Endothelial cell of umbilical vein (primary cell): ENCODE data around the gene SMG9. TPM values are rescaled to one million over a fixed set of nuclear protein-coding genes. Genes with fewer than 3 reads are reported as not detected.

Source experiments
- BruUV-seq: library from RNA; stranded (reverse); fragments of 400-500 nt; replicated peaks from 2 replicates; lab custom pipeline; 2021; lab: Mats Ljungman, UMichigan
- CTCF ChIA-PET: fragments of 300-600, 350-600 bp; sonication (Branson Sonifier 250); formaldehyde crosslinking; loops from one replicate; lab custom pipeline; 2021; ENCODE audit warnings: antibody characterized with exemption, inconsistent platforms; lab: Charles Lee
- POLR2A ChIA-PET: fragments of 300-600, 350-600 bp; sonication (Branson Sonifier 250); formaldehyde crosslinking; loops from one replicate; lab custom pipeline; 2021; ENCODE audit warnings: antibody characterized with exemption, inconsistent platforms; lab: Charles Lee
- DNase-seq: peaks from one replicate; pipeline ENCODE4 v3.0.0-alpha.2; 2011; ENCODE audit warnings: low read depth, low spot score
- FAIRE-seq: peaks from 2 replicates; lab custom pipeline; 2011; peaks lifted over from hg19 to GRCh38; lab: Jason Lieb, UNC
- H2AFZ ChIP-seq: 2 replicates; pipeline ENCODE4 v1.6.0; 2012; ENCODE audit warnings: low read depth, low read length, control low read depth, inconsistent platforms
- H3K27ac ChIP-seq: 2 replicates; pipeline ENCODE4 v1.5.1; 2011; ENCODE audit warnings: low read depth, mild to moderate bottlenecking, control low read depth, low read length, moderate library complexity; ENCODE audit not compliant: insufficient read depth
- H3K27me3 ChIP-seq, 2 experiments: 2 replicates each; pipeline versions ENCODE4 v1.6.0 to v1.6.1; 2011; ENCODE audit warnings: low read length in 2 of 2, mixed read lengths in 1 of 2; ENCODE audit not compliant: control insufficient read depth in 2 of 2, insufficient read depth in 2 of 2
- H3K36me3 ChIP-seq, 2 experiments: 2 replicates in 1 of 2; 3 replicates in 1 of 2; pipeline ENCODE4 v1.5.1; 2011; ENCODE audit warnings: low read length in 2 of 2, mild to moderate bottlenecking in 1 of 2, moderate library complexity in 1 of 2; ENCODE audit not compliant: control insufficient read depth in 2 of 2, insufficient read depth in 2 of 2; ENCODE audit errors: extremely low read depth in 1 of 2
- H3K4me1 ChIP-seq: 3 replicates; pipeline ENCODE4 v1.5.1; 2011; ENCODE audit warnings: mild to moderate bottlenecking, low read length; ENCODE audit not compliant: control insufficient read depth, insufficient read depth; ENCODE audit errors: extremely low read depth
- H3K4me2 ChIP-seq: 2 replicates; pipeline ENCODE4 v1.6.1; 2011; ENCODE audit warnings: low read length, control low read depth, mixed read lengths; ENCODE audit not compliant: insufficient read depth
- H3K4me3 ChIP-seq, 3 experiments: fragments of 200-600 bp in 1 of 3; sonication (generic), shearing (Covaris generic) in 1 of 3; replicated peaks in 1 of 3; 2 replicates each; pipeline ENCODE4 v1.5.1; 2011 to 2016; ENCODE audit warnings: control low read depth in 3 of 3, low read length in 3 of 3, mild to moderate bottlenecking in 2 of 3, inconsistent platforms in 1 of 3, low read depth in 1 of 3, moderate library complexity in 1 of 3; ENCODE audit not compliant: insufficient read depth in 1 of 3
- H3K79me2 ChIP-seq: 2 replicates; pipeline ENCODE4 v1.6.0; 2012; ENCODE audit warnings: low read length, inconsistent platforms; ENCODE audit not compliant: control insufficient read depth, insufficient read depth
- H3K9ac ChIP-seq: replicated peaks from 2 replicates; pipeline ENCODE3; 2011; ENCODE audit warnings: low read length, control low read depth; ENCODE audit not compliant: insufficient read depth; ENCODE audit errors: extremely low read depth
- H3K9me1 ChIP-seq: replicated peaks from 3 replicates; pipeline ENCODE4 v1.6.0; 2011; ENCODE audit warnings: mild to moderate bottlenecking, low read length; ENCODE audit not compliant: control insufficient read depth, insufficient read depth; ENCODE audit errors: extremely low read depth
- H3K9me3 ChIP-seq: replicated peaks from 2 replicates; pipeline ENCODE4 v1.5.1; 2012; ENCODE audit warnings: low read length, inconsistent platforms; ENCODE audit not compliant: control insufficient read depth, insufficient read depth
- H4K20me1 ChIP-seq: replicated peaks from 2 replicates; pipeline ENCODE3; 2011; ENCODE audit warnings: mild to moderate bottlenecking, low read length; ENCODE audit not compliant: control insufficient read depth, insufficient read depth; ENCODE audit errors: extremely low read depth
- EZH2 ChIP-seq: IDR thresholded peaks from 2 replicates; pipeline ENCODE4 v1.6.1; 2012; ENCODE audit warnings: borderline replicate concordance, low read depth, mild to moderate bottlenecking, moderate library complexity, low read length, inconsistent platforms; ENCODE audit not compliant: severe bottlenecking
- FOS ChIP-seq: IDR thresholded peaks from 2 replicates; pipeline ENCODE4 v1.6.1; 2011; ENCODE audit warnings: mild to moderate bottlenecking, low read length, moderate library complexity, borderline replicate concordance; ENCODE audit not compliant: insufficient read depth
- GATA2 ChIP-seq: IDR thresholded peaks from 2 replicates; pipeline ENCODE4 v1.7.0; 2011; ENCODE audit warnings: low read depth, mild to moderate bottlenecking, moderate library complexity, mixed read lengths, low read length; ENCODE audit not compliant: insufficient read length, insufficient read depth
- JUN ChIP-seq: IDR thresholded peaks from 2 replicates; pipeline ENCODE4 v1.6.1; 2011; ENCODE audit warnings: borderline replicate concordance, low read depth; ENCODE audit not compliant: insufficient read length, insufficient read depth
- MYC ChIP-seq: IDR thresholded peaks from one replicate; pipeline ENCODE4 v1.6.1; 2011; ENCODE audit warnings: mild to moderate bottlenecking, low read depth, low read length
- POLR2A ChIP-seq: IDR thresholded peaks from 2 replicates; pipeline ENCODE4 v1.6.1; 2012; ENCODE audit warnings: low read depth, mild to moderate bottlenecking, control low read depth, low read length
- POLR2AphosphoS5 ChIP-seq: IDR thresholded peaks from 2 replicates; pipeline ENCODE4 v1.6.1; 2012; ENCODE audit warnings: low read depth, mild to moderate bottlenecking, control low read depth, low read length, moderate library complexity; ENCODE audit not compliant: insufficient read depth
- dilution Hi-C: fragments of 300-500 bp; cut with MboI; formaldehyde crosslinking; loops from one replicate; pipeline ENCODE4 v1.15.0; 2019; ENCODE audit warnings: low sequenced_read_pairs; ENCODE audit not compliant: extremely low pct_ligation_motif_present
- intact Hi-C: fragments of 100-400 bp; cut with micrococcal nuclease; formaldehyde crosslinking; loops from one replicate; pipeline ENCODE4 v1.10.0; 2022
- polyA plus RNA-seq, 4 experiments: library from polyadenylated mRNA; depleted of rRNA in 3 of 4; stranded (reverse) in 3 of 4; unstranded in 1 of 4; fragments of >200 nt; gene quantifications; 2 replicates each; pipeline versions ENCODE4 v1.2.1 to v1.2.3, GENCODE V29; 2011 to 2012; ENCODE audit warnings: missing spikeins in 1 of 4
- total RNA-seq: library from RNA; stranded (reverse); gene quantifications from 2 replicates; pipeline ENCODE4 v1.2.3, GENCODE V29; 2021
- TF ChIP-seq, protein P1 (sequence below): IDR thresholded peaks from 2 replicates; pipeline ENCODE4 v1.6.1; 2011; ENCODE audit not compliant: insufficient read depth, insufficient read length
- TF ChIP-seq, protein P2 (sequence below), 2 donors: IDR thresholded peaks; 1 replicate in 1 of 2; 2 replicates in 1 of 2; pipeline ENCODE4 v1.5.1; 2011; ENCODE audit warnings: low read length in 2 of 2, mild to moderate bottlenecking in 2 of 2, moderate library complexity in 2 of 2, control low read depth in 1 of 2, inconsistent platforms in 1 of 2, low read depth in 1 of 2; ENCODE audit not compliant: insufficient read depth in 1 of 2; ENCODE audit errors: extremely low read depth in 1 of 2

The SMG9 gene
- total and polyA plus RNA-seq, 2 donors (not counting 3 experiments of a cell fraction or from before 2014, with no cell fraction given) = 25.5 to 45.0 TPM

DNA sequence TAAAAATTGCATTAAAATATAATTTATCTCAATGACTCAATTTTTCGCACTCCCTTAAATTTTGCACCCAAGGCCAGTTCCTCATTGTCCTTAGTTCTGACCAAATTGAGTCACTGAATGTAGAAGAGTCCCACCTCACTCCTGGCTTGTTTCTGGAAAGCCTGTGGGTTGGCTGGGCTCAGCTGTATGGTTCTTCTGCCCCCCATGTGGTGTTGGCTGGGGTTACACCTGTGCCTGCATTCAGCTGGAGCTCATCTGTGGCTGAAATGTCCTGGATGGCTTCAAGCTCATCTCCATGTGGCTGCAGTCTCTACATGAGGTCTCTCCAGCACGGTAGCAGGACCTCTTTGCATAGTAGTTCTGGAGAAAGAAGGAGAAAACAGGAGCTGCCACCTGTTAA is 46.0 kb downstream of the SMG9 start:
- no peaks in the 10 kb centered on the region for H3K36me3 ChIP-seq
- dilution Hi-C loops (no loop called here), intact Hi-C loops (no loop called here)
- H3K9me3 ChIP-seq = no peaks in the 10 kb centered on the region
- DNase-seq (no peak), FAIRE-seq (no peak)
- H3K4me2 ChIP-seq = no peak overlapping the region
- no peak overlapping the region for H2AFZ ChIP-seq
- no peaks in the 10 kb centered on the region for H3K9me1 ChIP-seq
- TF ChIP-seq, protein P1, sequence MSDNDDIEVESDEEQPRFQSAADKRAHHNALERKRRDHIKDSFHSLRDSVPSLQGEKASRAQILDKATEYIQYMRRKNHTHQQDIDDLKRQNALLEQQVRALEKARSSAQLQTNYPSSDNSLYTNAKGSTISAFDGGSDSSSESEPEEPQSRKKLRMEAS = no peak
- TF ChIP-seq, protein P2, sequence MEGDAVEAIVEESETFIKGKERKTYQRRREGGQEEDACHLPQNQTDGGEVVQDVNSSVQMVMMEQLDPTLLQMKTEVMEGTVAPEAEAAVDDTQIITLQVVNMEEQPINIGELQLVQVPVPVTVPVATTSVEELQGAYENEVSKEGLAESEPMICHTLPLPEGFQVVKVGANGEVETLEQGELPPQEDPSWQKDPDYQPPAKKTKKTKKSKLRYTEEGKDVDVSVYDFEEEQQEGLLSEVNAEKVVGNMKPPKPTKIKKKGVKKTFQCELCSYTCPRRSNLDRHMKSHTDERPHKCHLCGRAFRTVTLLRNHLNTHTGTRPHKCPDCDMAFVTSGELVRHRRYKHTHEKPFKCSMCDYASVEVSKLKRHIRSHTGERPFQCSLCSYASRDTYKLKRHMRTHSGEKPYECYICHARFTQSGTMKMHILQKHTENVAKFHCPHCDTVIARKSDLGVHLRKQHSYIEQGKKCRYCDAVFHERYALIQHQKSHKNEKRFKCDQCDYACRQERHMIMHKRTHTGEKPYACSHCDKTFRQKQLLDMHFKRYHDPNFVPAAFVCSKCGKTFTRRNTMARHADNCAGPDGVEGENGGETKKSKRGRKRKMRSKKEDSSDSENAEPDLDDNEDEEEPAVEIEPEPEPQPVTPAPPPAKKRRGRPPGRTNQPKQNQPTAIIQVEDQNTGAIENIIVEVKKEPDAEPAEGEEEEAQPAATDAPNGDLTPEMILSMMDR (IDR thresholded peaks at IDR 0.05; ENCODE audit: extremely low read depth in 1 of 2, insufficient read depth in 1 of 2, low read depth in 1 of 2, low read length in 2 of 2) = no peak
- no peak for TF ChIP-seq JUN
- TF ChIP-seq EZH2 = no peak
- TF ChIP-seq FOS = no peak
- no peak for TF ChIP-seq POLR2A
- TF ChIP-seq GATA2 = no peak
- no peak for TF ChIP-seq MYC
- no peak for TF ChIP-seq POLR2AphosphoS5
- no peaks in the 10 kb centered on the region for H3K27me3 ChIP-seq
- H4K20me1 ChIP-seq = no peaks in the 10 kb centered on the region
- no TSS peak for BruUV-seq
- POLR2A ChIA-PET = no interaction called here
- H3K4me3 ChIP-seq = no peak overlapping the region
- H3K9ac ChIP-seq = no peak overlapping the region
- H3K27ac ChIP-seq = no peak overlapping the region
- H3K79me2 ChIP-seq = no peaks in the 10 kb centered on the region
- H3K4me1 ChIP-seq = no peaks in the 10 kb centered on the region
- CTCF ChIA-PET = no interaction called here
